Measurements from ENCODE around the gene RASGRF1.

RASGRF1 gene

GRCh38 chr15:79090487-79091203, at the start of gene RASGRF1:
TSS of gene RASGRF1 (minus strand) at chr15:79090780. CDS start at chr15:79090498, 282 bp downstream.
- no peak within 1 kb of the TSS for H3K4me3 ChIP-seq (ENCODE audit: low read depth, low read length)
- no peak for TF ChIP-seq CTCF (IDR thresholded peaks at IDR 0.05; ENCODE audit: low read depth, low read length)

GRCh38 chr15:79136434-79137046, 46.0 kb upstream of the RASGRF1 start:
- H3K4me3 ChIP-seq (ENCODE audit: low read depth, low read length): no peak overlapping the region
- TF ChIP-seq CTCF (IDR thresholded peaks at IDR 0.05; ENCODE audit: low read depth, low read length): no peak

GRCh38 chr15:79133309-79133708, 42.7 kb upstream of the RASGRF1 start:
- TF ChIP-seq CTCF (IDR thresholded peaks at IDR 0.05; ENCODE audit: low read depth, low read length): no peak
- H3K4me3 ChIP-seq (ENCODE audit: low read depth, low read length): no peak overlapping the region

- no peak for TF ChIP-seq CTCF (IDR thresholded peaks at IDR 0.05; ENCODE audit: low read depth, low read length)
- no peak overlapping the region for H3K4me3 ChIP-seq (ENCODE audit: low read depth, low read length)
Observed at GRCh38 chr15:79132770-79133169, 42.2 kb upstream of the RASGRF1 start.

- H3K4me3 ChIP-seq (ENCODE audit: low read depth, low read length): no peak overlapping the region
- TF ChIP-seq CTCF (IDR thresholded peaks at IDR 0.05; ENCODE audit: low read depth, low read length): no peak
Observed at GRCh38 chr15:79132361-79132760, 41.8 kb upstream of the RASGRF1 start.

- no peak for TF ChIP-seq CTCF (IDR thresholded peaks at IDR 0.05; ENCODE audit: low read depth, low read length)
- H3K4me3 ChIP-seq (ENCODE audit: low read depth, low read length): no peak overlapping the region
Observed at GRCh38 chr15:79130535-79131130, 40.1 kb upstream of the RASGRF1 start.

GRCh38 chr15:79129235-79129634, 38.7 kb upstream of the RASGRF1 start:
- no peak for TF ChIP-seq CTCF (IDR thresholded peaks at IDR 0.05; ENCODE audit: low read depth, low read length)
- no peak overlapping the region for H3K4me3 ChIP-seq (ENCODE audit: low read depth, low read length)

Measured in WI38 (cell line).